DMS114 treated with DMSO at 0.1 percent for 48 hours (cell line): ENCODE measurements around the gene UNC5C.

Source experiments
- DNase-seq: peaks from one replicate; lab custom pipeline; 2025; ENCODE audit not compliant: unreplicated experiment; lab: John Stamatoyannopoulos, UW

Gene UNC5C

GRCh38 chr4:95360256-95360903 lies 188.4 kb downstream of the UNC5C start:
- DNase-seq: no peak

DNA sequence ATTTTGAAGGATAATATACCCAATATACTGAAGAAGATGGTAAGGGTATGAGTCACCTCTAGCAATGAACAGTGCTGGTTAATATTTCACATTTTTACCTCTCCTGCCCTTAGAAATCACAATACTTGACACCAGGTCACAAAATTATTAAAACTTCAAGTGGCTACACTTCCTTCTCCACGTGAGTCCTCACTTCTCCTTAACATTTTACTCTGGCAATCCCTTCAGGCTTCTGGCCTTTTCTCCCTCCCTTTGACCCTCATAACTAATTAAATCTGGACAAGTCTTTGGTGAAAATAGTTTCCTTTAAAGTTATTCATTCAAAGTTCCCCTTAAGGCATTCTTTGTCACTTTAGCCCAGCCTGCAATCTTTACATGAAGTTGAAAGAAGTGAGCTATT lies 190.4 kb downstream of the UNC5C start:
- no peak for DNase-seq

DNA sequence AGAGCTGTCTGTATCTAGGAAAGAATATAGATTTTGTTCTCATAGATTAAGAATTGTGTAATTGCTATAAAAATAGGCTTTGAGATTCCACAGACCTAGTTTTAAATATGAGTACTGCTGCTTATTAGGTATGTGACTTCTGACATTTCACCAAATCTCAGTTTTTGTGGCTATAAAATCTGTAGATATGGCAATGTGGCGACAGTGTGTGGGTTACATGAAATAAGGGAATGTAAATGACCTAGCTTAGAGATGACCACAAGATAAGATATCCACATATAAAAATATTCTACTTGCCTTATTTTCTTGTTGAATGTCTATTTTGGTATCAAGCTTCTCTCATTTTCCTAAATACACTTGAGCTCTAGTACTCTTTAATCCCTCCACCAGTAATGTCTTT lies 193.8 kb downstream of the UNC5C start:
- DNase-seq: no peak

GRCh38 chr4:95348418-95348817 lies 200.4 kb downstream of the UNC5C start:
- no peak for DNase-seq

- no peak for DNase-seq
These were observed 205.5 kb downstream of the UNC5C start for GRCh38 chr4:95343235-95343634.

- DNase-seq: no peak
These were observed 208.6 kb downstream of the UNC5C start for GRCh38 chr4:95340191-95340590.

- no peak for DNase-seq
These were observed 223.1 kb downstream of the UNC5C start for GRCh38 chr4:95325665-95326064.

GRCh38 chr4:95319169-95319568 lies 229.6 kb downstream of the UNC5C start:
- no peak for DNase-seq

DNA sequence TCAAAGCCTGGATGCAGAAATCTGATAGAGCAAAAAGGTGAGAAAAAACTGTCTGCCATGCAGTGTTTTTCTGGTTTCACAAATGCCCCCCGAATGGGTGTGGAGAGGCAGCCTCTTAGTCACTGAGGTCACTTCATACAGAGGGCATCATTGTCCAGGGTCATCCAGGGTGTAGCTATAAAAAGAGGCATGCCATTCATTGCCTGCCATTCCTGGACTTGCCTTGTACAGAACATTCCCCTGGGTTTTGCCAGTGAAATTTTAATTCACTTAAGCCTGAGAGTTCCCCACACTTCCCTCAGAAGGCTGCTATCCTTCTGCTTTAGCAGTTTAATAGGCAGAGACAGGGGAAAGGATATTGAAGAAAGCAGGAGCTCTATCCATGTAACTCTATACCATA lies 230.3 kb downstream of the UNC5C start:
- DNase-seq: no peak

DNA sequence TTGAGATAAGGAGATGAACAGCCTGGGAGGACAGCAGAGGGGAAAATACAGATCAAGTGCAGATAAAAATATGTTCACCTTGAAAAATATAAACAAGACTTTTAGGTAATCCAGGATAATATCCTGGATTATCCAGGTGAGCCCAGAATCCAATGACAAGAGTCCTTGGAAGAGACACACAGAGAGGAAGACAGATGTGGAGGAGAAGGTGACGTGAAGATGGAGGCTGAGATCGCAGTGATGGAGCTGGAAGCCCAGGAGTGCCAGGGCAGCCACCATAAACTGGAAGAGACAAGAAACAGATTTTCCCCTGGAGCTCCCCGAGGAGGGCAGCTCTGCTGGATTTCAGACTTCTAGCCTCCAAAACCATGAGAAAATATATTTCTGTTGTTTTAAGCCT lies 230.7 kb downstream of the UNC5C start:
- no peak for DNase-seq

DNA sequence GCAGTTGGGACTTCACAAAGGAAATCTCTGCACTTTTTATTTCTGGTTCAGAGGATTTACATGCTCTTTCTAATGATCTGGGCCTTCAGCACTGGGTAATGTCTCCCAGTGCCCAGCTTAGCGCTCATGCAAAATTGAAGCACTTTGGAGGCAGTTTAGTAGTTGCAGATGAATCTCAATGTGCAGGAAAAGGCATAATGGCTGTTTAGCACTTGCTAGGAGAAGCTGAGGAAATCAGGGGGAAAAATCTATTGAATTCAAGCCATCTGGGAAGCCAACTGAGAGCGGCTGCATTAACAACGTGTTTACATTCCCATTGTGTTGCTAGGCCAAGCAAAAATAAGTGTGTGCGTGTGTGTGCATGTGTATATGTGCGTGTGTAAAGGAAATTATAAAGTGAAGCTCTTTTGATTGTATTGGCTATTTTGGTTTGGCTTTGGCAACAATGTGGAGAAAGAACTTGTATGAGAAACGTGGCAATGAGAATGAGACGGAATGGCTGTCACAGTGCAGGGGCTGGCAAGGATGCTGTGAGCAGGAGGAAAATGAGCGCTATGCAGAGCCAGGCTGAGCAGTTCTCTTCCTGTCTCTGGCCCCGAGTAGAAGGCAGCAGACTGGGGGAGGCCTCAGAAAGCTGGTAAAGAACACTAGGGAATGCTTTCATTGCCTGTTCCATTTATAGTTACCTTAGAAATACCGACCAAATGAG lies 231.5 kb downstream of the UNC5C start:
- no peak for DNase-seq

GRCh38 chr4:95314573-95314972 lies 234.2 kb downstream of the UNC5C start:
- no peak for DNase-seq

DNA sequence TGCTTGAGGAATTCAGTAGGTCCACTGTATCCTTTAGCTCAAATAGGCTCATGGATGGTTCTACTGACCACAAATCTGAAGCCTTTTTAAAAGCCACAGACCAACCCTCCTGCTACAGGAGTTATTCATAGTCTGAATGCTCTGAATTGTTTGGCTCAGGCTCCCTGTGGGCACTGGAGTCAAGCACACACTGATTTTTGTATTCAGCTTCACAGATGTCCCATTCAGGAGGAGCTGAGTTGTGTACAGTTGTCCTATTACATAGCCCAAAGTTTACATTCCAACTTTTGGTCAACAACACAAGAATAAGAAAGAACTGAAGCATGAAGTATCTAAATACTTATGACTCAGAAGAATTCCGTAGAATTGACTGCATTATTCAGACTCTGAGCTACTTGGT lies 243.9 kb downstream of the UNC5C start:
- DNase-seq: no peak

- no peak for DNase-seq
These were observed 248.5 kb downstream of the UNC5C start for GRCh38 chr4:95300304-95300703.

DNA sequence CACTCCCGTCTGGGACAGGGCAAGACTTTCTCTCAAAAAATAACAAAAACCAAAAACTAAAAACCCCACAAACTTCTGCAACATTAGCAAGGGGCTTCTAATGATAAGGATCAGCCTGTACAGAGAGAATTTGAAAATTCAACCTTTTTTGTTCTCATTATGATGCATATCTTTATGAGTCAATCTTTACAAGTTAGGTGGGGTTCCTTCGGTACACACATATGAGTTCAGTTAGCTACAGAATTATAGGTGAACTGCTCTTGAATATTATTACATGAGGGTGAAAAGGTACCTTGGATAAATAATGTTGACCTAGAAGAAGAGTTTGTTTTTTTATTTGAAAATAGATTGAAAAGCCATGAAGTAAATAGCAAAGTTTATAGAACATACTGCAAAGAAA lies 252.7 kb downstream of the UNC5C start:
- DNase-seq: no peak

DNA sequence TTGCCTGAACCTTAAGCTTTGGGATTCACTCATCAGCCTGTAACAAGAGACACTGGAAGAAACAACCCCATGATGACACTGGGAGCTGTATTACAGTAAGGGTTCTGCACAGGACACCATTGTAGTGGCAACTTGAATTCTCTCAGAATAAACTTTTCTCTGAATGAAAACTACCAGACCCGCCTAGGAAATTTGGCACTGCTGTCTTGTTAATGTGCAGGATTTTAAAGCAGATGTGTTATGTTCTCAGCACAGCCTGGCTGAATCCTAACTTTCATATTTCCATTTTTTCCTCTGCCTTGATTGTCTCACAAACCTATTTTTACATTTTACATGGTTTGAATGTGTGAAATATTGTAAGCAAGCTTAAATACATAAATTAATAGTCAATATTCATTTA lies 253.6 kb downstream of the UNC5C start:
- DNase-seq: no peak

GRCh38 chr4:95294321-95294720 lies 254.5 kb downstream of the UNC5C start:
- no peak for DNase-seq

GRCh38 chr4:95293014-95293413 lies 255.8 kb downstream of the UNC5C start:
- no peak for DNase-seq

DNA sequence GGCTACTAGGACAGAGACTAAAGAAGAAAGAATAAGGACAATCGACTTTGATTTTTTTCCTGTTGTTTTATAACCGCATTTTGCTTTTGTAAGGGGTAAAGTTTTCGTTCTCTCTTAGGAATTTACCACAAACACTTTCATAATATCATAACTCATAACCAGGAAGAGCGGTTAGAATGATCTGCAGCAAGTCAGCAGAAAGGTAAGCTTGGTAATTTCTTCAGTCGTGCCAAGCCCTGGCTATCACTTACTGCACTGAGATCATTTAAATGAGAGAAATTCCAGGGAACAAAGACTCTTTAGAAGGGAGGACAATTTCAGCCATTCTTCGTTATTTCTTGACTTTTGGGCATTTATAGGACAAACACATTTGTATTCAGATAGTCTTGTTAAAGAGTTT lies 258.1 kb downstream of the UNC5C start:
- no peak for DNase-seq

DNA sequence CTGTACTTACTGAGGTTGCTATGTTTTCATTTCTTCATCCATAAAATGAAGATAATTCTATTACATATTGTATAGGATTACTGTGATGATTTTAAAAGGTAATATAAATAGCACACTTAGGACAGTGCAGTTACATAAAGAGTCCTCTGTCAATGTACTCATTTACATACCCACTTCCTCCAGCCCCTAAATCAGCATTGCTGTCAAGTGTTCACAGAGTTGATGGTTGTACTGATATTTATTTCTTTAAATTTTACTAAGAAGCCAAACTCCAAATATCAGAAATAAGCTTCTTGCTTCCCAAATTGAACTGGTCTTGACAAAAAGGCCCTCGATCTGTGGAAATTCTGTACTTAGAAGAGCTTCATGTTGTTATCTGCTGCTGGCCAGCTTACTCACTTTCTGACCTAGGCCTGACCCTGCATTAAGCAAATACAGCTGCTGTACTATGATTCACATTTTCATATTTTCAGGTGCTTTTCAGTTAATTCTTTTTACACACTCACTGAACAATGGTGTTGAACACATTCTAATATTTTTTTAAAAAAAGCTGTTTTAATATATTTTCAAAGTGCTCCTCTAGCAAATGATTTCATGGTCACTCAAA lies 259.6 kb downstream of the UNC5C start:
- DNase-seq: no peak

- DNase-seq: no peak
These were observed 260.2 kb downstream of the UNC5C start for GRCh38 chr4:95288552-95288951.

- DNase-seq: no peak
These were observed 263.0 kb downstream of the UNC5C start for GRCh38 chr4:95285797-95286196.

- no peak for DNase-seq
These were observed 264.1 kb downstream of the UNC5C start for GRCh38 chr4:95284655-95285054.
